Panc1 (cell line): Measurements from ENCODE around the gene TMTC3. TPM values are rescaled to one million over a fixed set of nuclear protein-coding genes. Genes with fewer than 3 reads are reported as not detected.

Experiments
- ATAC-seq: fragments of 200-7000 bp; cut with Tn5 transposase; 2 replicates; pipeline ENCODE4 v1.9.1; 2020; ENCODE audit warnings: mild to moderate bottlenecking, moderate library complexity
- BruUV-seq: library from RNA; stranded (reverse); fragments of 400-500 nt; replicated peaks from 2 replicates; lab custom pipeline; 2021; lab: Mats Ljungman, UMichigan
- CTCF ChIA-PET: fragments of 300-600 bp; sonication (Branson Sonifier 250); formaldehyde crosslinking; loops from one replicate; lab custom pipeline; 2022; ENCODE audit warnings: antibody characterized with exemption; lab: Charles Lee
- POLR2A ChIA-PET: fragments of 300-600 bp; sonication (Branson Sonifier 250); formaldehyde crosslinking; loops from one replicate; lab custom pipeline; 2022; ENCODE audit warnings: antibody characterized with exemption; lab: Charles Lee
- DNase-seq: peaks from one replicate; pipeline ENCODE4 v3.0.0-alpha.2; 2010; ENCODE audit warnings: low read depth, low spot score
- H3K27ac ChIP-seq: 2 replicates; pipeline ENCODE4 v1.5.1; 2011; ENCODE audit warnings: mild to moderate bottlenecking, low read length, inconsistent platforms
- H3K27me3 ChIP-seq: fragments of 200-500 bp; sonication (Bioruptor generic); 2 replicates; pipeline ENCODE4 v1.6.0; 2014; ENCODE audit warnings: low read length, inconsistent platforms; ENCODE audit not compliant: control insufficient read depth, insufficient read depth
- H3K36me3 ChIP-seq: fragments of 200-500 bp; sonication (Bioruptor generic); 2 replicates; pipeline ENCODE4 v1.5.1; 2014; ENCODE audit warnings: inconsistent platforms, mild to moderate bottlenecking, low read length, moderate library complexity; ENCODE audit not compliant: control insufficient read depth, insufficient read depth
- H3K4me1 ChIP-seq: 2 replicates; pipeline ENCODE4 v1.5.1; 2011; ENCODE audit warnings: inconsistent platforms, mild to moderate bottlenecking, low read length, moderate library complexity; ENCODE audit not compliant: control insufficient read depth, insufficient read depth
- H3K4me3 ChIP-seq, 2 experiments: 2 replicates each; pipeline ENCODE4 v1.5.1; 2011 to 2012; ENCODE audit warnings: low read depth in 2 of 2, low read length in 2 of 2, mild to moderate bottlenecking in 2 of 2, inconsistent platforms in 1 of 2, moderate library complexity in 1 of 2
- H3K9me3 ChIP-seq: fragments of 200-500 bp; sonication (Bioruptor generic); 2 replicates; pipeline ENCODE4 v1.5.1; 2014; ENCODE audit warnings: low read depth, mild to moderate bottlenecking, inconsistent platforms, low read length, moderate library complexity; ENCODE audit not compliant: control insufficient read depth, insufficient read depth
- CTCF ChIP-seq: fragments of 450-650 bp; IDR thresholded peaks from 2 replicates; pipeline ENCODE4 v1.5.1; 2017; ENCODE audit warnings: mild to moderate bottlenecking
- POLR2AphosphoS5 ChIP-seq: IDR thresholded peaks from 2 replicates; pipeline ENCODE4 v1.6.1; 2012; ENCODE audit warnings: mild to moderate bottlenecking, low read depth, low read length, moderate library complexity
- REST ChIP-seq, 2 experiments: IDR thresholded peaks; 2 replicates each; pipeline ENCODE4 v1.6.1; 2011 to 2012; ENCODE audit warnings: low read depth in 2 of 2, control low read depth in 1 of 2, low read length in 1 of 2, mild to moderate bottlenecking in 1 of 2, moderate library complexity in 1 of 2; ENCODE audit not compliant: insufficient read depth in 1 of 2
- SIN3A ChIP-seq: IDR thresholded peaks from 2 replicates; pipeline ENCODE4 v1.6.1; 2012; ENCODE audit warnings: low read depth, mild to moderate bottlenecking, low read length, moderate library complexity, borderline replicate concordance; ENCODE audit not compliant: insufficient read depth
- TCF7L2 ChIP-seq: IDR thresholded peaks from 2 replicates; pipeline ENCODE4 v1.6.1; 2011; ENCODE audit warnings: mild to moderate bottlenecking, low read depth, low read length, inconsistent platforms
- in situ Hi-C: cut with HindIII; loops from 2 replicates; pipeline ENCODE4 v1.10.0; 2016; ENCODE audit warnings: low sequenced_read_pairs, low pct_unique_long_range_greater_than_20kb
- intact Hi-C: fragments of 100-400 bp; cut with micrococcal nuclease; formaldehyde crosslinking; loops from one replicate; pipeline ENCODE4 v1.10.0; 2022; ENCODE audit not compliant: unreplicated experiment
- total RNA-seq: library from RNA; stranded (reverse); gene quantifications from one replicate; pipeline ENCODE4 v1.2.1, GENCODE V29; 2021; ENCODE audit not compliant: unreplicated experiment

Gene TMTC3
- total RNA-seq, 1 experiment from 2014 or later: 21.6 TPM

GRCh38 chr12:88153959-88154358 lies 11.9 kb downstream of the TMTC3 start:
- Histone ChIP-seq H3K4me1 (no peaks in the 10 kb centered on the region), H3K27ac (no peak overlapping the region), H3K4me3 (no peak overlapping the region), H3K9me3 (no peaks in the 10 kb centered on the region), H3K27me3 (no peaks in the 10 kb centered on the region), H3K36me3 (no peaks in the 10 kb centered on the region)
- TF ChIP-seq TCF7L2 (no peak), CTCF (peak; percentile 17; the same call in 1 of the 2 replicates)
- in situ Hi-C loops: no loop called here
- BruUV-seq: no TSS peak
- intact Hi-C loops: loop anchor here (10.0 kb wide), 2 partner anchors 421 to 841 kb away; no protein-coding TSS in a partner anchor
- DNase-seq (no peak), ATAC-seq (no peak)
- CTCF ChIA-PET: no interaction called here
- POLR2A ChIA-PET: no interaction called here

GRCh38 chr12:88156075-88156654 lies 14.1 kb downstream of the TMTC3 start:
- no peak for TF ChIP-seq TCF7L2
- no peak for TF ChIP-seq CTCF
- TF ChIP-seq REST (IDR thresholded peaks at IDR 0.05; ENCODE audit: insufficient read depth in 1 of 2, low read depth in 2 of 2, low read length in 1 of 2): no peak
- TF ChIP-seq SIN3A: no peak
- no peak for TF ChIP-seq POLR2AphosphoS5
- BruUV-seq: no TSS peak
- ATAC-seq (no peak), DNase-seq (no peak)
- CTCF ChIA-PET: no interaction called here
- in situ Hi-C loops (no loop called here), intact Hi-C loops (loop anchor here (10.0 kb wide), 2 partner anchors 419 to 839 kb away; no protein-coding TSS in a partner anchor)
- no peaks in the 10 kb centered on the region for H3K36me3 ChIP-seq
- POLR2A ChIA-PET: no interaction called here
- no peaks in the 10 kb centered on the region for H3K9me3 ChIP-seq
- no peaks in the 10 kb centered on the region for H3K27me3 ChIP-seq
- no peak overlapping the region for H3K4me3 ChIP-seq
- no peaks in the 10 kb centered on the region for H3K4me1 ChIP-seq
- no peak overlapping the region for H3K27ac ChIP-seq
